ENCODE results near the gene NEK4. TPM values are rescaled to one million over a fixed set of nuclear protein-coding genes. Genes with fewer than 3 reads are reported as not detected.

The NEK4 gene
- total RNA-seq, 1 donor from 2014 or later, result 17.1 TPM

GRCh38 chr3:52710512-52710911, 60.2 kb downstream of the NEK4 start:
- no peak for DNase-seq (ENCODE audit: low spot score)

DNA sequence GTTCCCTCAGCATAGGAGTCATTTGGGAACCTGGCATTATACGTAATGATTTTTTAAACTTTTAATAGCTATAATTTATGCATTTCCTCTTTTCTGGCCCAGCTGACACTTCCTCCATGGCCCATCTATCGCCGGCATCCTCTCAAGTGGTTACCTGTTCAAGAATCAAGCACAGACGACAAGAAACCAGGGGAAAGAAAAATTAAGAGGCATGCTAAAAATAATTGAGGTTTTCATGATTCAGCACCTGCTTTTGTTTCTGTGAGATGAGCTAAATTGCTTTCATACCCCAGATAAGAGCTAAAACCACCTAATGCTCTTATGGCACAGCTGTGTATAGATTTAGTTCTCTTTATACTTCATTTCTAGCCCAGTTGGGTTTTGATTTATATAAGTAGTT, 63.2 kb downstream of the NEK4 start:
- intact Hi-C loops (cut with DNase I), result no loop called here
- no peak for DNase-seq (ENCODE audit: low spot score)

More at GRCh38 chr3:52710512-52710911, 60.2 kb downstream of the NEK4 start:
- intact Hi-C loops (cut with DNase I), result no loop called here

GRCh38 chr3:52705688-52706686, 64.8 kb downstream of the NEK4 start, which contains the start of the genes GLT8D1 and SPCS1:
GLT8D1 (minus strand) TSS chr3:52705791; CDS start chr3:52700460, 5,331 bp downstream.
SPCS1 (plus strand) TSS chr3:52706106; CDS start chr3:52706247, 141 bp downstream.
- intact Hi-C loops (cut with DNase I), result loop anchor here (2.0 kb wide), 1 partner anchor 21 kb away; the partner anchor contains the start of gene PBRM1
- peak; percentile 93 for DNase-seq (ENCODE audit: low spot score)

DNA sequence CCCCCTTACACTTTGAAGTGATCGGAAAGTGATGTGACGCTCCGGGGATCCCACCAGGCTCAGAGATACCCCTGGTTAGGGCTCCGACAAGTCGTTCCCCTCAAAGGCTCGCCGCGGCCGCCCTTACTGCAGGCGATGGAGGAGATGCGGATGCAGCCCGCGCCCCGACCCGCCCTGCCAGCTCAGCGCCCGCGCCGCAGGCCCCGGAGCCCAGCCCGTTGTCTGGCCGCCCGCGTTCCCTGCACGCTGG, 65.4 kb downstream of the NEK4 start:
- intact Hi-C loops (cut with DNase I), result loop anchor here (2.0 kb wide), 1 partner anchor 21 kb away; the partner anchor contains the start of gene PBRM1
- DNase-seq (ENCODE audit: low spot score), result no peak

GRCh38 chr3:52704611-52705437, 65.9 kb downstream of the NEK4 start:
- intact Hi-C loops (cut with DNase I), result loop anchor here (2.0 kb wide), 1 partner anchor 20 kb away; the partner anchor contains the start of gene PBRM1

DNA sequence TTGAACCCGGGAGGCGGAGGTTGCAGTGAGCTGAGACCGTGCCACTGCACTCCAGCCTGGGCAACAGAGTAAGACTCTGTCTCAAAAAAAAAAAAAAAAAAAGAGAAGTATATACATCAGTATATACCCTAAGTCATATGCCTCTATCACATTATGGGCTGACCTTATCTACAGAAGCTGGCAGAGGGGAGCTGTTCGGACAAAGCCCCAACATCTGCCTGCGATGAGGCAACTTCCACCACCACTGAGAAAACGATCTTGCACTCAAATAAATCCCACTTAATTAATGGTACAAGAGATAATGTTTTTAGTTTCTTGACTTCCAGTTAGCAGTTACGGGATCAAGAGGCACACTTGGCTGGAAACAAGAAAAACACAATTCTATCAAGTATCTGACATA, 67.4 kb downstream of the NEK4 start:
- intact Hi-C loops (cut with DNase I), result no loop called here
- no peak for DNase-seq (ENCODE audit: low spot score)

More at GRCh38 chr3:52704611-52705437, 65.9 kb downstream of the NEK4 start:
- no peak for DNase-seq (ENCODE audit: low spot score)

GRCh38 chr3:52697632-52697965, 73.1 kb downstream of the NEK4 start:
- DNase-seq (ENCODE audit: low spot score), result no peak
- intact Hi-C loops (cut with DNase I), result no loop called here

DNA sequence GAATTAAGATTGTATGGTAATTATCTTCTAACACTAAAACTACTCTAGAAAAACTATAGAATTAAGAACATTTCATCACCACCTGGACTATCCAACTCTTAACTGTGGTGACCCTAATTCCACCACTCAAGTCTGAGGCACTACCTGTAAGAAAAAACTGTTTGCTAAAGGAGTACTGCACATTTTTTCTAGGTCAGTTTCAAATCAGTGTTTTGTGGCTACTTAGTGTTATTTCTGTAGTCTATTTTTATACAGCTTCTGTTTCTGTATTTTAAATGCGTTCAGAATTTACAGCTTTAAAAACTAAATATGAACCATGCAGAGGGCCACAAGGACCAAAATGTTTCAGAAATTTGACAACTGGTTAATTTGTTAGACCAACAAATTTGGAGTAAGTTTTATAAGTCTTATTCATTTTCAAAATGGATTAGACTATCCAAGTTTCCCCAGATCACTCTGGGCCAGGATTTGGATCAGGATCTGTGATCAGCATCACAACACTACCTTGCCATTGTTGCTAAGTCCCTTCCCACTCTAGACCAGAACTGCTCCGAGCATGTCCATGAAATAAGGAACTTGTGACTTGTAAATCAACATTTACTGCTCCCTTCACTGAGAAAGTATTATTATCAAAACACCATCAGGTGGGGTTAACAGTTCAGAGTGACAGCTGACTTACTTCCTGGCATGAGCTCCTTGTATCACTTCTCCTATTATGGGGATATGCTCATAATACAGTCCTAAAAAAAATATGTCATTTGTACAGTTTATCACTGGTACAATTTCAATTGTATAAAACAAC, 73.7 kb downstream of the NEK4 start:
- no peak for DNase-seq (ENCODE audit: low spot score)
- intact Hi-C loops (cut with DNase I), result no loop called here

DNA sequence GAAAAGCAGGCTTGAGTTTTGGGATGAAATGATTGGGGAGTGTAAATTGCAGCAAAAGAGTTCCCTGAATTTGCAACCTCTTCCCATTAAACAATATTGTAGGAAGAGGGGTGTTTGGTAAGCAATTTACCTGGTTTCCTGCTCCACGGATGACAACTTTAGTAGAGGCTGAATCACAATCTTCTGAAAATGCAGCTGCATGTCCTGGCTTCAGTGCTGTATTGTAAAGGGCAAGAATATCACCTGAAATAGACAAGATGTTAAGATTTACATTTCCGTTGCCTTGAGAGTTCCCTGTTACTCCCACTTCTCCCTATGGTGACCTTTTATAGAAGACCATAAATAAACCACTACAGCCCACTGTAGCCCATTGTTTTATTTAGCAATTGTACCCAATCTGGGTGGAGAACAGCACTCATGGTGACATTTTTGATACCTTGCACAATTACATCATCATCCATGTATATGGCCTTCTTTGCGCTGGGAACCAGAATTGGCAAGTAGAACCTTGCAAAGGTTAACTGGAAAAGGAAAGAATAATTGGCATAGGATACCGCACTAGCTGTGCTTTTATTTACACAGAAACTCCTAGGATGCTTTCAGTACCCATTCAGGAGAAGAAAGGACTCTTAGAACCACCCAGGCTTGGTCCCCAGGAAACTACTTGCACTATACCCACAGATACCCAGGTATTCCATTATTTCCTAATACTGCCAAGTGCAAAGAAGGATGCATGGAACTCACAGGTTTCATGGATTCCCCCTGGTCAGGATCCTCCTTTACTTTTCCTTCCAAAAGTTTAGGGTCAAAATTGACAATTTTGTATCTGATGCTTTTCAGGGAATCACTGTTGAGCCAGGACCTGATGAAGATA, 74.7 kb downstream of the NEK4 start:
- intact Hi-C loops (cut with DNase I), result no loop called here
- DNase-seq (ENCODE audit: low spot score), result no peak

- no peak for DNase-seq (ENCODE audit: low spot score)
- intact Hi-C loops (cut with DNase I), result no loop called here
Observed at GRCh38 chr3:52694528-52695189, 76.1 kb downstream of the NEK4 start.

DNA sequence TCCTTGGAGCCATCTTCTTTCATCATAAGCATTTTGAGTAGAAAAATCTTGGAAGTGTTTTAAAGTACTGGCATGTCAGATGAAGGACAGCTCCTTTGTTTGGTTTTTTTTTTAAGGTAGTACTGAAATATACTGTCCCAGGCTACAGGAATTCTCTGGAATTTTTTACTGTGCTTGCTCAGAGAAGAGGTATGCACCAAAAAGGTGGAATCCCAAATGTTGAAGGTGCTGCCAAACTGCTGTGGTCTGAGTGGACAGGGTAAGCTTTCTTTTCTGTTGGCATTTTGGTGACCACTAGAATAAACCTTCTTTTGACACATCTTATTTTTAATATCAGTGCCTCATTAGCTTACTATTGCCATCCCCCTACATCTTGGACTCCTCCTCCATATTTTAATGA, 77.7 kb downstream of the NEK4 start:
- intact Hi-C loops (cut with DNase I), result no loop called here

DNA sequence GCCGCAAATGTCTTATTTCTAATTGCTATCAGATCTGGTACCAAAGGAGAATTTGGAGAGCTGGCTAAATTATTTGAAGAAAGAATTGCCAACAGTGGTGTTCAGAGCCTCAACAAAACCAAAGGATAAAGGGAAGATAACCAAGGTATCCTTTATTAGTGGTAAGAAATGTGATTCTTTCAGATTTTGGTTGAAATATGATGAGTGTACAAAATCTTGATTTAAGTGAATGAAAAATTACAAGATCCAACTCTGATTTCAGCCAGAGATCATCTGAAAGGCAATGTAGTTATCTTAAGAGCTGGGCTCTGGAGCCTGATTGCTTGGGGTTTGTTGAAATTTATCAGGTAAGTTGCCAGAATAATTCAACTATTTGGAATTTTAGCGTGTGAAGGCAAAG, 80.2 kb downstream of the NEK4 start:
- DNase-seq (ENCODE audit: low spot score), result no peak
- intact Hi-C loops (cut with DNase I), result no loop called here

More for the DNA sequence above, 77.7 kb downstream of the NEK4 start:
- DNase-seq (ENCODE audit: low spot score), result no peak

- DNase-seq (ENCODE audit: low spot score), result no peak
- intact Hi-C loops (cut with DNase I), result no loop called here
Observed at GRCh38 chr3:52689151-52689550, 81.6 kb downstream of the NEK4 start.

- intact Hi-C loops (cut with DNase I), result no loop called here
- no peak for DNase-seq (ENCODE audit: low spot score)
Observed at GRCh38 chr3:52688266-52688665, 82.5 kb downstream of the NEK4 start.

- intact Hi-C loops (cut with DNase I), result loop anchor here (2.0 kb wide), 1 partner anchor 19 kb away; the partner anchor contains the start of gene GLT8D1
- DNase-seq (ENCODE audit: low spot score), result peak; percentile 96
Observed at GRCh38 chr3:52685709-52686691, 84.7 kb downstream of the NEK4 start, which contains the start of the genes GNL3 and PBRM1. GNL3 (plus strand) TSS chr3:52686032; CDS start chr3:52686093, 61 bp downstream. PBRM1 (minus strand) TSS chr3:52685913.

DNA sequence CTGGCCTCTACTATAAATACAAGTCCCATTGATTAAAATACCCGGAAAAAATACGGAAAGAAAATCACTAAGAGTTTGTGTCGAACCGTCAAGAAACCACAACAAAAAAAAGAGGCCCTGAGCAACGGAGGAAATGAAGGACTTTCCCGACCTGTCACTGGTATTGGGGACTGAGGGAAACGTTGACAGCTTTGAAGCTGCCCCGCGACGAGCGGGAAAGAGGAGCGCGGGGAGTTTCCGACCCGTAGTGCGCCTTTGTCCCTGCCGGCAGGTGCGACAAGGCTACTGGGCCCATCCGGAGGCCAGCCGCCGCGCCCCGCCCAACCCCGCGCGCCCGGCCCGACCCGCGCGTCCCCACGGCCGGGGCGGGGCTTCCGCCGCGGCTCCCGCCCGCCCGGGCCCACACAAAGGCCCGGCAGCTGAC, 85.4 kb downstream of the NEK4 start:
- intact Hi-C loops (cut with DNase I), result loop anchor here (2.0 kb wide), 1 partner anchor 20 kb away; the partner anchor contains the start of gene GLT8D1
- peak; percentile 88 for DNase-seq (ENCODE audit: low spot score)
